ENCODE data around the gene KRT24.

The KRT24 gene

DNA sequence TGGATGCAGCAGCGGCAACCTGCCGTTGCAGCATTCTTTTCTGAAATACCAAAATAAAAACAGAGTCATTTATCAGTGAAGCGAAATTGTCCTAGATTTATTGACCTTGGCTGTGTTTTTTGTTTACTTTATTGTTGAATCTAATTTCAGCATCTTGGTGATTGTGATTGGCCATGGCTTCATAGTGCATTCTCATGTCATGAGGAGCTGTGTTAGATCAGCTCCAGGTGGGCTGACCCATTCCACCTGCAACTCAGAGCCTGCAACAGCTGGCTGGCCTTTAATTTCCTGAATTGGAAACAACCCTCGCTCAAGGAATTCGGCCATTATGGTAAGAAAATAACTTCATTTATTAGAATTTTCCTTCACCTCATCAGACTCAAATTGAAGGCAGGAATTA is 16.4 kb downstream of the KRT24 start:
- no peak for DNase-seq

DNA sequence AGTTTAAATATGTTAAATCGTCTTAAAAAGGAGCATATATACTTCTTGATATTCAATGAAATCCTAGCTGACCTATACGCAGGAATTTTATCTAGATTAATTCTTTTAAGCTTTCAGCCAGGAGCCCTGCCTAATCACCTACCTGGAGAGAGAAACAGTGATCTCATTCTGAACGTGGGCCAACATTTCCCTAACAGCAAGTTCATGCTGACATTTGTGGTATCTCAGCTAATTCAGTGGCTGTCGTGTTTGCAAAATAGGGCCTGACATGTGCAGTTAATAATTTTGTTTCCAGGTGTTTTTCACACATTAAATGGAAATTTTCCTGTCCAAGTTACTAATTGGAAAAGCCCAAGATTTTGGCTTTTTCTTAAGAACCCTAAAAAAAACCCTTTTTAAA is 17.4 kb downstream of the KRT24 start:
- DNase-seq = no peak

DNA sequence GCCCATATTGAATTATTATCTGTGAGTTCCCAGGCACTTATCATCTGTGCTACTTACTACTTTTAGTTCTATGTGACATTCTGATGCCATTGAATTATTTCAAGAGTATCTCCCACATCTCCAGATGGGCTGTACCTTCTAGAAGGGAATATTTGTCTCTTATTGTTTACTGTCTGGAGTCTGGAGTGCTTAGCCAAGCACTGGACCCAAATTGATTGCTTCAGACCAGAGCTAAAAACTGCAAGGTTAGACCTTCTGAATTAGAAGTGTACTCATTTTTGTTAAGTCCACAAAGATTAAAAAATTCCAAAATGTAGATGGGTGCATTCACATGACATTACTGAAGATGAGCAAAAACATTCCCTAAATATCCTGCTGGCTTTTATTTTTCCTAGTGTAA is 22.6 kb downstream of the KRT24 start:
- DNase-seq = no peak

DNA sequence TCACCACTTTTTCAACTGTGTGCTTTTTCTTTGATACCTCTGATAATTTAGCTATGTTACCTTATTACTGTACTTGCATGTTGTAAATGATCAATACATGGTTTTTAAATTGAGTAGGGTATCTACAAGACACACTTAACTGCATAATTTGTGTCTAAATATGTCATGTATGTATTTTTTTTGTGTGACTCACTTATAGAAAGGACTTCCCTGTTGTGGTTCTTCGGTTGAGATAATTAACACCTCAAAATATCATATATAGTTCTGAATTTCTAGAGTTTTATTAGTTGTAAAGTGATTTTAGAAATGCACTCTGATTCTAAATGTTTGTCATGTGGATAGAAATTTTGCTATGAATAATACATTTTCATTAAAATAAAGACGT is 24.0 kb downstream of the KRT24 start:
- DNase-seq = no peak

DNA sequence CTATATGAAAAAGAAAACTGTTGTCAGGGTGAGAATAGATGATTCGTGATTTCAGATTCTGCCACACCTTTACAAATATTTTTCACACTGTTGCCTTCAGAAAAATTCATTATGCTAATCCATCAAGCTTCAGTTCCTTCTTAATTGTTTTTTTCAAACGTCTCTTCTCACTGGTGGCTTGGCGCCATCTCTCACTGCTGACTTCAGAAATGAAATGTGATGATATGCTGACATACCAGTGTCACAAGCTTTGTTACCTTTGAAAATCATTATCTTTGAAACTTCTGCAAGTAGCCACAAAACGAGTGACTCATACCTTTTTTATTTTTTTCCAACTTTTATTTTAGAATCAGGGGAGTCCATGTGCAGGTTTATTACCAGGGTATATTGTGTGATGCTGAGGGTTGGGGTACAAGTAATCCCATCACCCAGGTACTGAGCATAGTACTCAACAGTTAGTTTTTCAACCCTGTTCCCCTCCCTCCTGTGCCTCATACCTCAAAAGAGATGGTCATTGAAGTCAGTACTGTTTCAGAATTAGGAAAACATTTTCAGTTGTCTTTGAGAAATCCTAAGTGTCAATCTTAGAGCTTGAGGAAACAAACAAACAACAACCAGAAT is 24.5 kb downstream of the KRT24 start:
- DNase-seq = no peak

DNA sequence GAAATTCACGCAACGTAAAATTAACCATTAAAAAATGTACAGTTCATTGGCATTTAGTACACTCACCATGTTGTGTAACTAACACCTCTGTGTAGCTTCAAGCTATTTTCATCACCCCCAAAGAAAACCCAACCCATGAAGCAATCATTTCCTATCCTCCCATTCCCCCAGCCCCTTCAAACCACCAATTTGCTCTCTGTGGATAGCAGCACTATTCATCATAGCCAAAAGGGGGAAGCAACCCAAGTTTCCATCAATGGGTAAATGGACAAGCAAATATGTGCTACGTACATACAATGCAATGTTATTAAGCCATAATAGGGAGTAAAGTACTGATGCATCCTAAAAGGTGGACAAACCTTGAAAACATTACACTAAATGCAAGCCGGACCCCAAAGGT is 27.6 kb downstream of the KRT24 start:
- no peak for DNase-seq

DNA sequence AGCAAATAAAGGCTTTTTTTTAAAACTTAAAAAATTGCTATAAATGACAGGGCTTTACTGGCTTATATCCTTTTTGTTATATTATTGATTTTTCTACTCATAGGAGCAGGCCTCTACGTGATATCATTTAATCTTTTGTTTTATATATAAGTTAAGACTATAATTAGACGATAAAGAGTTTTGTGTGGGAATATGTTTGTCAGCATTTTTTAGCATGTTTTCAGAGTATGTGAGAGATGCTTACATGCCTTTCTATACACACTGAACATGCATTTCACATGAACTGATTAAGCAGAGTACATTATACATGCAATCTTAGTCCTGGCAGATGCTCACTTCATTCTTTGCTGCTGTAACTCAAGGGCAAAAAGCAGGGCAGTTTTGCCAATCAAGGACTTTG is 30.9 kb downstream of the KRT24 start:
- DNase-seq = no peak

DNA sequence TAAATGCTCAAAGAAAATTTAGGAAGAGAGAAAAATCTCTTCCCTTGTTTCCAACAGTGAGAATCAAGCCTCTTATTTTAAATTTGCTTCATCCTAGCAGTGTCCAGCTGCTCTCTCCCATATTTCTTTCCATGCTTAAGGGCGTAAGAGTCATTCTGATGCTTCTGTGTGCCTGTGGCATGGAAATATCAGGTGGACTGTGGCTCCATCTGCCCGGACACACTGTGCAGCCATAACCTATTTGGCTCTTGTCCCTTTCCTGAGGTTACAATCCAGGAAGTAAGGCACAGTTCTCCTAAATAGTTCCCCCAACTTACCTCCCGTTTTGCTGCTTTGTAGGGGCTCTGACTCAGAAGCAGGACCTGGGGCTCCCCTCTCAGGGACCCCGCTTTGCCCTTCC is 32.3 kb downstream of the KRT24 start:
- no peak for DNase-seq

DNA sequence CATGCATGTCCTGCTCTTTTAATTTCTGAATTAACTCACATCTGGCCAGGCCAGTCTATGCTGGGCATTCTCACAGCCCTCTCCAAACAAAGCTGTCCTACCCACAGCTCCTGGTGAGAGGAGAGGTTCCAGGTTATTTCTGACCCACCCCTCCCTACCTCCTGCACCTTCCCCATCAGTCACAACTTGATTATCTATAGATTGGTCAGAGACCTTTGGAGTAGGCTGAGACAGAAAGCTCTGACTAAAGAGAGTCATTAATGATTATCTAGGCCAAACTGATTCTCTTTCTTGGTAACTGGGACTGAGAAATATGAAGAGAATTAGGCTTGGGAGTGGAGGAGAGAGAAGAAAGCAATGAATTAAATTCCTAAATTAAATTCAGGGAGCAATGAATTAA is 37.2 kb downstream of the KRT24 start:
- no peak for DNase-seq

DNA sequence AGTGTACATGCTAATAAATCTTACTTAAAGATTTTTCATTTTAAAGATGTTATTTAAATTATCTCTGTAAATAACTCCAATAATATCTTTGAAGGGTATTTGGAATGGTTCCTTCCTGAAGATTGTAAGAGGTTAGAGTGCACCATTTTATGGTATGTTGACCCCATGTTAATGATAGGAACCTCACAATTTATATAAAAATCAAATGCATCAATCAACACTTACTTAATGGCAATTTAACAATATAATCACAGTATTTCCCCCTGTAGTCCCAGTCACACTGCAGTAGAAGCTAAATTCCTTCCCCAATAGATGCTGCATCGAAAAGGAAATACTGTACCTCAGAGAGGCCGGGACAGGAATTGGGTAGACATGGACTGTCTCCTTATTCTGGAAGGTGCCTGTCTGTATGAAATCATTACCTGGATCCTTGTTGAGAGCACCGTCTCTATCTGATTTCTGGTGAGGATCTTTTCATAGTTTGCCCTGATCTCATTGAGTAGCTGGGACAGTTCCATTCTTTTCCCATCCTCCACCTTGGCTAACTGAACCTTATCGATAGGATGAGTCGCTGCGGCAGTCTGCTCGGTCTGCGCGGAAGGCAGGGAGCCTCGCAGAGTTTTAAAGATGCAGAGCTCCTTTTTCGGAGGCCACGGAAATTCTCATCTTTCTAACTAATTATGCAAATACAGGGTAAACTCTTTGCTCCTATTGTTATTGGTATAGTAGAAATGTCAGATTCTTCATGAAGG is 38.8 kb downstream of the KRT24 start, which contains the start of gene KRT222:
Gene KRT222 (minus strand): TSS at position 596 of the 752 bp plus-strand sequence. CDS start 78 bp downstream, at position 518.
- peak in 1 of 6 experiments; percentile 2 for DNase-seq

DNA sequence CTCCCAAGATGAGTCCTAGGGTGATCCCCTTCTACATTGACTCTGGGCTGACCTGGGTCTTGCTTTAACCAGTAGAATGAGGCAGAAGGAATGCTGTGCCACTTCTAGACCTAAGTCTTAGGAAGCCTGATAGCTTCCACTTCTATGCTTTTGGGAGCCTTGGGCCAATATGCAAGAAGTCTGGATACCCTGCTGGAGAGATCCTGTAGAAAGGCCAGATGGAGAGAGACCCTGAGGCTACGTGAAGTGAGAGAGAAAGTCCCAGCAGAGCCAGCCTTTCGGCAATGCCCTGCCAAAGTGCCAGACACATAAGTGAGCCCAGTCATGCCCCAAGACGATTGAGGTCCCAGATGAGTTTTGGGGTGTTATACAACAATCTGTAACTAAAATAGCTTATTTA is 40.3 kb downstream of the KRT24 start:
- no peak for DNase-seq

DNA sequence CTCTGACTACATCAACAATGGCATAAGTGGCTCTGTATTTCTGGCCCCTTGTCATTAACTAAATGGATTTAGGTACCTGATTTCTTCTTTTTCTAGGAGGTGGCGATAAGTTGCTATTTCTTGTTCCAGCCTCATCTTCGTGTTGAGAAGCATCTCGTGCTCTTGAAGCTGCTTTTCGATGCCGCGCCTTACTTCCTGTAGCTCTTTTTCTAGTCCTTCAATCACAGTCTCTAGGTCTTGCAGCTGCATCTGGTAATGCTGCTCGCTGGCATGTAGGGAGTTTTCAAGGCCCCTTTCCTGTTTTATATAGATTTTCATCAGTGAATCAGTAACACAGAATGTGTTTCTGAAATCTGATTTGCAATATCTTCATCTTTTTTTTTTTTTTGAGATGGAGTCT is 43.6 kb downstream of the KRT24 start:
- peak in 3 of 6 experiments; percentile 10 to 47 (median 40) for DNase-seq

DNA sequence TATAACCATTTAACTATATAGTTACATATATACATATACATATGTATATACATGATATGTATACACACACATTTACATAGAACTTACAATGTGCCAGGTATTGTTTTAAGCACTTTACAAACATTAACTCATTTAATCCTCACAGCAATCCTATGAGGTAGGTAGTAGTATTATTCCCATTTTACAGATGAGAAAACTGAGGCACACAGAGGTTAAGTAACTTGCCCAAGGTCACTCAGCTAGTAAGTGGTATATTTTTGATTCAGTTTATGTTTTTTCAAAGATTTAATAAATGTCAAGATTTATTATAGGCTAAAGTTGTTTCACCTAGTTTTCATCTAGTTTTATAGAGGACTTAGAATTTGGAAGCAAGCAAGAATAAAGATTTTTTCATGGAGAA is 45.2 kb downstream of the KRT24 start:
- no peak for DNase-seq

DNA sequence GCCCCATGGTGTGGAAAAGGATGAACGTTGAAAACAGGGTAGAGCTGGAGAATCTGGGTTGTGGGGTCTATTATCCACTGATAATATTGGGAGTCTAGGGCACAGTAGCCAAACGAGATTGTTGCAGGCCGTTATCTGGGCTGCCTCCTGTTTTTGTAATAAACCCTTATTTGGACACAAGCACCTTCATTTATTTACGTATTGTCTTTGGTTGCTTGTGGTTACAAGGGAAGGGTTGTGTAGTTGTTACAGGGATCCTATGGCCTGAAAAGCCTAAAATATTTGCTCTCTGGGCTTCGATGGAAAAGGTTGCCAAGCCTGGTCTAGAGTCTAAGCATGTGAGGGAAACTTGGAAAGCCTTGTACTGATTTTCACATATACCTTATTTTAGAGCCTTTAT is 51.6 kb downstream of the KRT24 start:
- DNase-seq = no peak

DNA sequence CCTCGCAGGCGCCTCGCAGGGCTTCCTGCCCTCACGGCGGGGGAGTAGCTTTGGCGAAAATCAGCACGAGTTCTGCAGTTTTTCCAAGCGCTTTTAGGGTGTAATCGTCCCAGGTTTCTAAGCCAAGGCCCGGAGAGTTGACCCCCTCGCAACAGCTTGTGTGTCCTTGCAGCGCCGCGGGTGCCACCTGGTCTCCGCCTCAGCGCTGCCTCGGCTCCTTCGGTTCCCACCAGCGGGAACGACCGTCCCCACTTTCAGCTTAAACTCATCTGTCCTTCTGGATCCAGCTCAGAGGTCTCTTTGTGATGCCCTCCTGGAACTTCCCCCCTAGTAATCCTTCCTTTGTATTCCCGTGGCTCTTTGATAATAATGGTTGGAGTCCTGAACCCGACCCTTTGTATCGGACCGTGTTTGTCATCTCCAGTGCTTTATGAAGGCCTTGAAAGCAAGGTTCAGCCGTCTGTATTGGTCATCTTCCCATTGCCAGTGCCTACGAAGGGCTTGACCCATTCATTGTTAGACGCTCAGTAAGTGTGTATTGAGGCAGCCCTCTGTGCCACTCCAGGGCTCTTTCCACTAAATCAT is 55.1 kb downstream of the KRT24 start:
- DNase-seq = peak in 1 of 6 experiments; percentile 39

All from stimulated activated naive CD4-positive, alpha-beta T cell (primary cell).